ENCODE measurements around the gene DSCAML1.

The DSCAML1 gene

GRCh38 chr11:117547946-117548345, 249.1 kb downstream of the DSCAML1 start:
- DNase-seq (ENCODE audit: extremely low read depth, low read depth) = no peak
- TF ChIP-seq CTCF (IDR thresholded peaks at IDR 0.05; ENCODE audit: low read depth, low read length) = no peak

GRCh38 chr11:117547195-117547850, 249.7 kb downstream of the DSCAML1 start:
- no peak for DNase-seq (ENCODE audit: extremely low read depth, low read depth)
- TF ChIP-seq CTCF (IDR thresholded peaks at IDR 0.05; ENCODE audit: low read depth, low read length) = no peak

- no peak for TF ChIP-seq CTCF (IDR thresholded peaks at IDR 0.05; ENCODE audit: low read depth, low read length)
- no peak for DNase-seq (ENCODE audit: extremely low read depth, low read depth)
Observed at GRCh38 chr11:117546431-117547194, 250.4 kb downstream of the DSCAML1 start.

- no peak for DNase-seq (ENCODE audit: extremely low read depth, low read depth)
- TF ChIP-seq CTCF (IDR thresholded peaks at IDR 0.05; ENCODE audit: low read depth, low read length) = no peak
Observed at GRCh38 chr11:117545706-117546105, 251.3 kb downstream of the DSCAML1 start.

- no peak for DNase-seq (ENCODE audit: extremely low read depth, low read depth)
- TF ChIP-seq CTCF (IDR thresholded peaks at IDR 0.05; ENCODE audit: low read depth, low read length) = no peak
Observed at GRCh38 chr11:117544130-117544800, 252.8 kb downstream of the DSCAML1 start.

- DNase-seq (ENCODE audit: extremely low read depth, low read depth) = no peak
- no peak for TF ChIP-seq CTCF (IDR thresholded peaks at IDR 0.05; ENCODE audit: low read depth, low read length)
Observed at GRCh38 chr11:117541211-117541610, 255.8 kb downstream of the DSCAML1 start.
